GM12873 (cell line): ENCODE results near the gene CCIN.

Experiments
- CTCF ChIP-seq: IDR thresholded peaks from 2 replicates; pipeline ENCODE4 v1.5.1; 2012; ENCODE audit warnings: low read depth, mild to moderate bottlenecking, moderate library complexity, low read length, control low read depth; ENCODE audit not compliant: insufficient read depth; ENCODE audit errors: missing control alignments

Gene CCIN

GRCh38 chr9:36214571-36214970 lies 45.4 kb downstream of the CCIN start:
- TF ChIP-seq CTCF: no peak

GRCh38 chr9:36217256-36217968 lies 48.2 kb downstream of the CCIN start:
- no peak for TF ChIP-seq CTCF

GRCh38 chr9:36218011-36218410 lies 48.8 kb downstream of the CCIN start:
- no peak for TF ChIP-seq CTCF

- TF ChIP-seq CTCF: no peak
Observed at GRCh38 chr9:36218411-36218901, 49.3 kb downstream of the CCIN start.
